K562 (cell line): Measurements from ENCODE around the gene ASCC2. TPM values are rescaled to one million over a fixed set of nuclear protein-coding genes. Genes with fewer than 3 reads are reported as not detected.
A peak's percentile ranks its signal among the peaks of the same experiment; 100 is the strongest.

Experiments used
- AFF4 ChIP-seq: sonication (generic); formaldehyde crosslinking; IDR thresholded peaks from 2 replicates; pipeline ENCODE4 v1.8.0; 2023; ENCODE audit warnings: mild to moderate bottlenecking, missing genetic modification reagents
- ETV6 ChIP-seq, 3 experiments: fragments of 150-350 bp in 1 of 3; sonication (generic) in 1 of 3; formaldehyde crosslinking in 1 of 3; IDR thresholded peaks; 2 replicates each; pipeline versions ENCODE4 v1.6.1 to v1.8.0; 2014 to 2022; ENCODE audit warnings: borderline replicate concordance in 2 of 3, low read depth in 2 of 3, antibody characterized with exemption in 1 of 3, low read length in 1 of 3, mild to moderate bottlenecking in 1 of 3, missing genetic modification reagents in 1 of 3
- MAX ChIP-seq: sonication (generic); formaldehyde crosslinking; IDR thresholded peaks from 2 replicates; pipeline ENCODE4 v1.9.0; 2022; ENCODE audit warnings: mild to moderate bottlenecking, missing genetic modification reagents
- POLR2AphosphoS2 ChIP-seq: IDR thresholded peaks from 2 replicates; pipeline ENCODE4 v1.6.1; 2012; ENCODE audit warnings: low read length, improper control_type of control experiment
- POLR2G ChIP-seq: fragments of 200-400 bp; formaldehyde crosslinking; IDR thresholded peaks from 2 replicates; pipeline ENCODE4 v1.6.1; 2017; ENCODE audit warnings: low read depth, mild to moderate bottlenecking, antibody characterized with exemption, low read length, moderate library complexity
- RBBP5 ChIP-seq: fragments of 200-600 bp; sonication (generic); IDR thresholded peaks from 2 replicates; pipeline ENCODE4 v1.6.1; 2012; ENCODE audit warnings: borderline replicate concordance, mild to moderate bottlenecking, low read length, control low read depth, inconsistent platforms; ENCODE audit not compliant: insufficient read depth, poor library complexity, severe bottlenecking
- TGIF2 ChIP-seq: sonication (generic); formaldehyde crosslinking; IDR thresholded peaks from 2 replicates; pipeline ENCODE4 v1.8.1; 2022; ENCODE audit warnings: mild to moderate bottlenecking, missing genetic modification reagents, moderate library complexity
- USF2 ChIP-seq: sonication (generic); formaldehyde crosslinking; IDR thresholded peaks from 2 replicates; pipeline ENCODE4 v1.5.0; 2020; ENCODE audit warnings: missing genetic modification reagents
- ZNF217 ChIP-seq: sonication (generic); formaldehyde crosslinking; IDR thresholded peaks from 2 replicates; pipeline ENCODE4 v1.8.0; 2022; ENCODE audit warnings: mild to moderate bottlenecking, missing genetic modification reagents
- polyA plus RNA-seq, 8 experiments: library from polyadenylated mRNA; depleted of rRNA in 4 of 8; stranded (reverse) in 5 of 8; unstranded in 3 of 8; fragments of >200 nt; fragmentation: Nextera tagmentation in 2 of 8; fragmentation: Illumina TruSeq in 1 of 8; extraction: Ambion mirVana in 2 of 8; extraction: Trizol in 1 of 8; gene quantifications; 2 replicates each; pipeline versions ENCODE4 v1.2.1 to v1.2.3, GENCODE V29; 2011 to 2014; ENCODE audit warnings: inconsistent platforms in 1 of 8, missing spikeins in 1 of 8
- total RNA-seq, 7 experiments: library from RNA; depleted of rRNA in 6 of 7; stranded (reverse); fragments of >200 nt in 6 of 7; fragmentation: Illumina TruSeq in 2 of 7; extraction: Trizol in 2 of 7; gene quantifications; 2 replicates each; pipeline versions ENCODE4 v1.2.1 to v1.2.3, GENCODE V29; 2011 to 2021; ENCODE audit warnings: low replicate concordance in 1 of 7
- TF ChIP-seq, protein P1 (sequence below), 2 experiments: fragments of 450-650 bp; formaldehyde crosslinking in 1 of 2; IDR thresholded peaks; 2 replicates each; pipeline versions ENCODE4 v1.4.0 to v1.6.1; 2014 to 2020; ENCODE audit warnings: mild to moderate bottlenecking in 2 of 2, borderline replicate concordance in 1 of 2, low read depth in 1 of 2

ASCC2 gene
- total and polyA plus RNA-seq, 9 of the 15 experiments (the other 6 are each of a cell fraction or from before 2014, with no cell fraction given) = 4.0 to 46.7 (median 26.8) TPM

DNA sequence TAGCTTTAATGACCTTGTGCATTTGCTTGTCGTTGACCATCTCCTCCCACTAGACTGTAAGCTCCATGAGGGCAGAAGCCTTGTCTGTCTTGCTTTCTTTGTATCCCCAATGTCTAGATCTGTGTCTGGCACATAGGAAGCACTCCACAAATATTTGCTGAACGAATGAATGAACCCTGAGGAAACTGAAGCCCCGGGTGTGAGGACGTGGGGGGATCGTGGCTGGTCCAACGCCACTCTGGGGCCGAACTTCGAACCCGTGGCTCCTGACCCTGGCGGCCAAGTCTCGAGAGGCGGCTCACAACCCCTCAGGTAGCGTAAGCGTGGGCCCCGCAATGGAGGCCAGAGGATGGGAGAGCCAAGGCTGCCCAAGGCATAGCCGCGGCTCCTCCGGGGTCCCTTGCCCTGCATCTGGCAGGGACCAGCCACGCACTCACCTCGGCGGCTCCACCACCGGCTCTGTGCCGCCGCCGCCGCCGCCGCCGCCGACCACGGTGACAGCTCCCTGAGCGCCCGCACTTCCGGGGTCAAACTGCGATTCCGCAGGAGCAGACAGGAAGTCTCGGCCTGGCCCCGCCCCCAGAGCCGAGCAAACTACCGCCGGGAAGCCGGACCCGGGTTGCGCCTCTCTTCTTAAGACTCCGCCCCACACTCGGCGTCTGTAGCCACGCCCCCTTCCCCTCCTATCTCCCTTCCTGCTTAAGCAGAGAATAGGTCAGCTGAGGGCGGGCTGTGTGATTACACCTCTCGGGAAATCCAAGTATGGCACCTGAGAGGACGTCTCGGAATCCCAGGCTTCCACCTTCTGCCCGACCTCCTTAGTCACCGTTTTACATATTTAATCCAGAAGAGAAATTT is at the start of gene ASCC2 (continued):
- TF ChIP-seq AFF4 (CRISPR knock-in tag) = no peak
- TF ChIP-seq RBBP5 = peak; percentile 68
- TF ChIP-seq, protein P1, sequence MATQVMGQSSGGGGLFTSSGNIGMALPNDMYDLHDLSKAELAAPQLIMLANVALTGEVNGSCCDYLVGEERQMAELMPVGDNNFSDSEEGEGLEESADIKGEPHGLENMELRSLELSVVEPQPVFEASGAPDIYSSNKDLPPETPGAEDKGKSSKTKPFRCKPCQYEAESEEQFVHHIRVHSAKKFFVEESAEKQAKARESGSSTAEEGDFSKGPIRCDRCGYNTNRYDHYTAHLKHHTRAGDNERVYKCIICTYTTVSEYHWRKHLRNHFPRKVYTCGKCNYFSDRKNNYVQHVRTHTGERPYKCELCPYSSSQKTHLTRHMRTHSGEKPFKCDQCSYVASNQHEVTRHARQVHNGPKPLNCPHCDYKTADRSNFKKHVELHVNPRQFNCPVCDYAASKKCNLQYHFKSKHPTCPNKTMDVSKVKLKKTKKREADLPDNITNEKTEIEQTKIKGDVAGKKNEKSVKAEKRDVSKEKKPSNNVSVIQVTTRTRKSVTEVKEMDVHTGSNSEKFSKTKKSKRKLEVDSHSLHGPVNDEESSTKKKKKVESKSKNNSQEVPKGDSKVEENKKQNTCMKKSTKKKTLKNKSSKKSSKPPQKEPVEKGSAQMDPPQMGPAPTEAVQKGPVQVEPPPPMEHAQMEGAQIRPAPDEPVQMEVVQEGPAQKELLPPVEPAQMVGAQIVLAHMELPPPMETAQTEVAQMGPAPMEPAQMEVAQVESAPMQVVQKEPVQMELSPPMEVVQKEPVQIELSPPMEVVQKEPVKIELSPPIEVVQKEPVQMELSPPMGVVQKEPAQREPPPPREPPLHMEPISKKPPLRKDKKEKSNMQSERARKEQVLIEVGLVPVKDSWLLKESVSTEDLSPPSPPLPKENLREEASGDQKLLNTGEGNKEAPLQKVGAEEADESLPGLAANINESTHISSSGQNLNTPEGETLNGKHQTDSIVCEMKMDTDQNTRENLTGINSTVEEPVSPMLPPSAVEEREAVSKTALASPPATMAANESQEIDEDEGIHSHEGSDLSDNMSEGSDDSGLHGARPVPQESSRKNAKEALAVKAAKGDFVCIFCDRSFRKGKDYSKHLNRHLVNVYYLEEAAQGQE (IDR thresholded peaks at IDR 0.05; ENCODE audit: borderline replicate concordance) = peak; percentile 4; the same call in 1 of the 2 replicates
- TF ChIP-seq, protein P1 (CRISPR knock-in tag; IDR thresholded peaks at IDR 0.05; ENCODE audit: low read depth) = no peak
- TF ChIP-seq USF2 (CRISPR knock-in tag) = peak; percentile 38; the same call in 1 of the 2 replicates
- TF ChIP-seq ZNF217 (CRISPR knock-in tag) = no peak
- TF ChIP-seq ETV6 (IDR thresholded peaks at IDR 0.05; ENCODE audit: borderline replicate concordance in 1 of 2, low read depth in 2 of 2, low read length in 1 of 2) = 0 out of 4 replicates have a peak, but pooled peaks of 1 of the 2 experiments have one; percentile 26
- no peak for TF ChIP-seq ETV6 (CRISPR knock-in tag; IDR thresholded peaks at IDR 0.05; ENCODE audit: borderline replicate concordance)
- peak; percentile 91 for TF ChIP-seq POLR2G
- TF ChIP-seq POLR2AphosphoS2 = no peak
- TF ChIP-seq MAX = peak; percentile 52; the same call in 1 of the 2 replicates
- TF ChIP-seq TGIF2 = peak; percentile 5; the same call in 1 of the 2 replicates
